Thyroid gland (tissue), 4 donors: ENCODE measurements around the gene RABL3.

ENCODE experiments used
- POLR2A ChIP-seq, 2 donors: fragments of 450-650 bp; IDR thresholded peaks; one replicate each; pipeline ENCODE4 v1.6.1; 2017; ENCODE audit warnings: antibody characterized with exemption in 2 of 2, mild to moderate bottlenecking in 2 of 2, moderate library complexity in 1 of 2
- TF ChIP-seq, protein P1 (sequence below), 6 experiments: fragments of 200-600 bp in 3 of 6; fragments of 450-650 bp in 3 of 6; sonication (generic) in 3 of 6; IDR thresholded peaks; one replicate each; pipeline ENCODE4 v1.5.1; 2016 to 2019; ENCODE audit warnings: antibody characterized with exemption in 6 of 6, mild to moderate bottlenecking in 2 of 6, inconsistent platforms in 1 of 6, moderate library complexity in 1 of 6

DNA sequence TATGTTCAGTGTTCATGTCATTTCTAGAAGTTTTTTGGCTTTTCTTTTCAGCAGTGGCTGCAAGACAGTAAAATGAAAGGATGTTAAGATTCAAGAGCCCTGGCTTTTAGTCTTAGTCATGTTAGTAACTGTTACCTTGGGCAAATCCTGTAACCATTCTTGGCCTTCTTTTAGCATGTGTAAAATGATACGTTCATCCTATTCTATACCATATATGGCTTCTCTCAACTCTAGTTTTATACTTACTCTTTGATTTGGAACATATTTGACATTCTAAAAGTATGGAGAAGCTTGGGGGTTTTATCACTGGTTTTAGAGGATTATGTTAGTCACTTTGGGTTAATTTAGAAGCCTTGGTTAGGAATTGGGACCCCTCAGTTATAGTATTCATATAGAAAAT, 20.3 kb upstream of the RABL3 start:
- TF ChIP-seq, protein P1, sequence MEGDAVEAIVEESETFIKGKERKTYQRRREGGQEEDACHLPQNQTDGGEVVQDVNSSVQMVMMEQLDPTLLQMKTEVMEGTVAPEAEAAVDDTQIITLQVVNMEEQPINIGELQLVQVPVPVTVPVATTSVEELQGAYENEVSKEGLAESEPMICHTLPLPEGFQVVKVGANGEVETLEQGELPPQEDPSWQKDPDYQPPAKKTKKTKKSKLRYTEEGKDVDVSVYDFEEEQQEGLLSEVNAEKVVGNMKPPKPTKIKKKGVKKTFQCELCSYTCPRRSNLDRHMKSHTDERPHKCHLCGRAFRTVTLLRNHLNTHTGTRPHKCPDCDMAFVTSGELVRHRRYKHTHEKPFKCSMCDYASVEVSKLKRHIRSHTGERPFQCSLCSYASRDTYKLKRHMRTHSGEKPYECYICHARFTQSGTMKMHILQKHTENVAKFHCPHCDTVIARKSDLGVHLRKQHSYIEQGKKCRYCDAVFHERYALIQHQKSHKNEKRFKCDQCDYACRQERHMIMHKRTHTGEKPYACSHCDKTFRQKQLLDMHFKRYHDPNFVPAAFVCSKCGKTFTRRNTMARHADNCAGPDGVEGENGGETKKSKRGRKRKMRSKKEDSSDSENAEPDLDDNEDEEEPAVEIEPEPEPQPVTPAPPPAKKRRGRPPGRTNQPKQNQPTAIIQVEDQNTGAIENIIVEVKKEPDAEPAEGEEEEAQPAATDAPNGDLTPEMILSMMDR (IDR thresholded peaks at IDR 0.05) = no peak
- no peak for TF ChIP-seq POLR2A (IDR thresholded peaks at IDR 0.05)
